Measurements from ENCODE around the gene CDH20.

GRCh38 chr18:61475931-61476330, 142.7 kb downstream of the CDH20 start:
- TF ChIP-seq, protein P1, sequence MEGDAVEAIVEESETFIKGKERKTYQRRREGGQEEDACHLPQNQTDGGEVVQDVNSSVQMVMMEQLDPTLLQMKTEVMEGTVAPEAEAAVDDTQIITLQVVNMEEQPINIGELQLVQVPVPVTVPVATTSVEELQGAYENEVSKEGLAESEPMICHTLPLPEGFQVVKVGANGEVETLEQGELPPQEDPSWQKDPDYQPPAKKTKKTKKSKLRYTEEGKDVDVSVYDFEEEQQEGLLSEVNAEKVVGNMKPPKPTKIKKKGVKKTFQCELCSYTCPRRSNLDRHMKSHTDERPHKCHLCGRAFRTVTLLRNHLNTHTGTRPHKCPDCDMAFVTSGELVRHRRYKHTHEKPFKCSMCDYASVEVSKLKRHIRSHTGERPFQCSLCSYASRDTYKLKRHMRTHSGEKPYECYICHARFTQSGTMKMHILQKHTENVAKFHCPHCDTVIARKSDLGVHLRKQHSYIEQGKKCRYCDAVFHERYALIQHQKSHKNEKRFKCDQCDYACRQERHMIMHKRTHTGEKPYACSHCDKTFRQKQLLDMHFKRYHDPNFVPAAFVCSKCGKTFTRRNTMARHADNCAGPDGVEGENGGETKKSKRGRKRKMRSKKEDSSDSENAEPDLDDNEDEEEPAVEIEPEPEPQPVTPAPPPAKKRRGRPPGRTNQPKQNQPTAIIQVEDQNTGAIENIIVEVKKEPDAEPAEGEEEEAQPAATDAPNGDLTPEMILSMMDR (IDR thresholded peaks at IDR 0.05) = no peak
- no peak for TF ChIP-seq POLR2A (IDR thresholded peaks at IDR 0.05)

Measured in vagina (tissue), 2 donors.